Right lung (tissue), 5 donors: ENCODE data around the gene PNPLA1. TPM values are rescaled to one million over a fixed set of nuclear protein-coding genes. Genes with fewer than 3 reads are reported as not detected.

Source experiments
- DNase-seq, 2 donors: peaks; one replicate each; pipeline ENCODE4 v3.0.0-alpha.2; 2013
- polyA plus RNA-seq, 5 donors: library from polyadenylated mRNA; unstranded; fragments of 120-200 nt; gene quantifications; one replicate each; pipeline versions ENCODE4 v1.2.1 to v1.2.3, GENCODE V29; 2013; ENCODE audit warnings: inconsistent platforms in 1 of 5, low replicate concordance in 1 of 5; ENCODE audit not compliant: insufficient read length in 5 of 5, insufficient read depth in 1 of 5

Gene PNPLA1
- polyA plus RNA-seq, 5 donors = 0.13 to 0.21 (median 0.18) TPM; not detected in 1

DNA sequence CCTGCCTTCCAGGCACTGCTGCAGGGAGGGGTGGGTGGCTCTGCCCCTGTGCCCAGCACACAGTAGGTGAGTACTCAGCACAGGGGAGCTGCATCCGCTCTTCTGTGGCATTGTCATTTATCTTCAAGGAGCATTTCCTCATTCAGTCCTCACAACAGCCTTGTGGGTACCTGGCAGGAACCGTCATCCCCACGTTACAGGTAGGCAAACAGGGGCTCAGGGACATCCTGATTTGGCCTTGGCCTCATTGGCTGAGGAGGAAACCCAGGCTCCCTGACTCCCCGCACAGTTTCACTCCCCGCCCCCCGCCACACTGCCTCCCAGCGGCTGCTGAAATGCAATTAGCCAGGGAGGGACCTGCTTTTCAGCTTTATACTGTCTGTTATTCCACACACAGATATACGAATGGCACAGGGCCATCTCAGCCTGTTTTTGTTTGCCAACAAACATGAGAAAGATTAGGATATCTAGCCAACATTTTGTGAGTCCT lies 24.2 kb upstream of the PNPLA1 start:
- no peak for DNase-seq

DNA sequence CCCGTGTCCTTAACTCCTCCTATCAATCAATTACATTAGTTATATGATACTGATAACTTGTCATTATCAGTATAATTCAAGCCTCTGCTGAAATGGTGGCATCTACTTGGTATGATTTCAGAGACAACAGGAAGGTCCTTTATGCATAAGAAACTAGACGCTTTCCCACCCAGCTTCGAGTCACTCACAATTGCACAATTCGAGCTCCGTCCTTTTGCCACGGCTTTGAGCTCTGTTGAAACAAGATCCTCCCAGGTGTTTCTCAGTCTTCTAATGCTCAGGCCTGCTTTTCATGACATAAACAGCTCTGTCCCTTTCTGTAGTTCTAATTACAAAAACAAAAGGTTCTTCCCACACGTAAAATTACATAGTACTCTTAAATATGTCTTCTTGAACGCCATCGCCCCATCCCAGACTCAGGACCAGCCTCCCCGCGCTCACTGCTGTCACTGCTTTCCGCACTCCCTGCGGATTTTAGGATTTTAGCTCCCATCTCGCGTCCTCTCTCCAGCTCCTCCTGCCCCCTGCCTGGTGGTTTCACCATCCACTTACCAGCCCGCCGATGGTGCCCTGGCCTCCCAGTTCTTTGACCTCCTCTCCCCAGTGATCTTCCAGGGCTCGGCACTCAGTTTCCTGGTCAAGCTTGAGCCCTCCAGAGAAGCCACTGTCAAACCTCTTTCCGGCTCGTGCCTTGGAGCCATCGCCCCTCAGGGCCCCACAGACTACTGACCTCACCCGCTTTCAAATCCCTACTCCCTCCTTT lies 23.2 kb upstream of the PNPLA1 start:
- no peak for DNase-seq

DNA sequence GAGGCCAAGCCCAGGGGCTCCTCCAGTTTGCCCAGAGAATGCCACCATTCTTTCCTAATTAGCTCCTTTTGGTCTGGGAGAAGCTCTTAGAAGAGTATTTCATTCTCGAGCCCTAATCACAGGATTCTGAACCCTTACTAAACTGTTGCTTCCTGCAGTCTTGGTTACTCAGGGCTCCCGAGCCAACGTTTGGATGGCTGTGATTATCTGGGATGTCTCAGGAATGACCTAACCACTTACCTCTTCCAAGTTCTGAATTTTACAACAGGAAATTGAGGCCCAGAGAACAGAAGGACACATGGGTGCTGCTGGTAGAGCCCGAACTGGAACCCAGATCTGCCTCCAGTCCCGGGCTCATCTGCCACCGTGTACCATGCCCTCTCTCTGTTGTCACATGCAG lies 22.2 kb upstream of the PNPLA1 start:
- no peak for DNase-seq

GRCh38 chr6:36248980-36249379 lies 20.9 kb upstream of the PNPLA1 start:
- DNase-seq = no peak

DNA sequence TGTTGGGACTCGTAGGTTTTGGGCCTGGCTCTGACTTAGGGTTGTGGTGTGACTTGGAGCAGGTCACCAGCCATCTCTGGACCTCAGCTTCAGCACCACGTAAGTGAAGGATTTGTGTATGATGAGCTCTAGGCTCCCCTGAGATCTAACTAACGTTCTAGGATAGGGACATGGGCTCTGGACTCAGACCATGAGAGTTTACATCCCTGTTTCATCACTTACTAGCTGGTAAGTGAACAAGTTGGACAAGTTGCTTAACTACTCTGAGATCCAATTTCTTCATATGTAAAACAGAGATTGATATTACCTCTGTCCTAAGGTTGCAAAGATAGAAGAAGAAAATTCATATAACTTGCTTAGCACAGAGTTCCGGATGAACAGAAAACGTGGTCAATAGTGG lies 20.3 kb upstream of the PNPLA1 start:
- DNase-seq = no peak

- DNase-seq = no peak
Measured at GRCh38 chr6:36252005-36252404, 17.9 kb upstream of the PNPLA1 start.

GRCh38 chr6:36263390-36264000 lies 6.4 kb upstream of the PNPLA1 start:
- no peak for DNase-seq

DNA sequence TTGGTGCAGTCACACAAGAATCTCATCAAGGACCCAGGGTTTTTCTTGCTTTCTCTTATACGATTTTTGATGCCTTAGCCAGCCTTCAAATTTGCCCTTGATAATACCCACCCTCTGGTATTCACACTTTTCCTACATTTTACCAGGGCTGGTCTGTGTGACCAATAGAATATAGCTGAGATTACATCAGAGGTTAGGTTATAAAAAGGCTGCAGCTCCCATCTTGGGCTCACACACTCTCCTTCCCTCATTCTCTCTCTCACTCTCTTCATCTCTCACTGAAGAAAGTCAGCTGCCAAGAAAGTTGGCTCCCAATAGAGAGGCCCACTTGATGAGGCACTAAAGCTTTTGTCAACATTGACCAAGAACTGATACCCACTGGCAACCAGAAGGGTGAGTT lies 4.1 kb upstream of the PNPLA1 start:
- no peak for DNase-seq

GRCh38 chr6:36266913-36267644 lies 2.8 kb upstream of the PNPLA1 start:
- DNase-seq = no peak

DNA sequence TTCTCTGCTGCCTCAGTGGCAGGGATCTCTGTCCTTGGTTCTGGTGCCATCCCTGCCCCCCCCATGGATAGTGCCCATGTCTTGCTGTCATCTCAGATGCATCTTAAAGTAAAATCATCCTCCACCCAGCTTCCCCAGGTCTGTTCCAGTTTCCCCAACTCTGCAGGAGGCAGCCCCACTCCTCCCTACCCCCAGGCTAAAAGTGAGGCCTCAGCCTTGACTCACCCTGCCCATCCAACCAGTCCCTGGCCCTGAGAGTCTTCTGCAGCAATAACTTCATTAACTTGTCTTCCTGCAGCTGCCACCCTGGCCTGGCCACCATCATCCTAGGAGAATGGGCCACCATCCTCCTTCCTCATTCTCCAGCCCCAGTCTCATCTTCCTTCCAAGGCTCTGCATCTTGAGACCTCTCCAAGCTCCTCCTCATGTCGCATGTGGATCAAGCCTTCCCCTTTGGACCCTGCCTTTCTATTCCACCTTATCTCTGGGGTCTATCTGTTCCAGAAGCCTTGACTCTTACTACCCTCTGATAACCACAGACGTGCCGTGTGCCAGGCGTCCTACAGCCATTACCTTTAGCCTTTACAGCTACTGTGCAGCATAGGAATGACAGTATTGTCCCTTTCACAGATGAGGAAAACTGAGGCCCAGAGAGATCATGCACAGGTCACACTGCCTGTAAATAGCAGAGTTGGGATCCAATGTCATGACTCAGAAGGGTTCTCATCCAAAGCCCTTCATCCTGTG lies 2.0 kb upstream of the PNPLA1 start:
- DNase-seq = no peak

- peak; percentile 28 to 35 for DNase-seq
Measured at GRCh38 chr6:36268478-36269275, 1.2 kb upstream of the PNPLA1 start.

- DNase-seq = no peak
Measured at GRCh38 chr6:36272234-36272633, 2.4 kb downstream of the PNPLA1 start.

- DNase-seq = no peak
Measured at GRCh38 chr6:36273067-36273466, 3.2 kb downstream of the PNPLA1 start.

- no peak for DNase-seq
Measured at GRCh38 chr6:36273802-36274514, 4.1 kb downstream of the PNPLA1 start.

DNA sequence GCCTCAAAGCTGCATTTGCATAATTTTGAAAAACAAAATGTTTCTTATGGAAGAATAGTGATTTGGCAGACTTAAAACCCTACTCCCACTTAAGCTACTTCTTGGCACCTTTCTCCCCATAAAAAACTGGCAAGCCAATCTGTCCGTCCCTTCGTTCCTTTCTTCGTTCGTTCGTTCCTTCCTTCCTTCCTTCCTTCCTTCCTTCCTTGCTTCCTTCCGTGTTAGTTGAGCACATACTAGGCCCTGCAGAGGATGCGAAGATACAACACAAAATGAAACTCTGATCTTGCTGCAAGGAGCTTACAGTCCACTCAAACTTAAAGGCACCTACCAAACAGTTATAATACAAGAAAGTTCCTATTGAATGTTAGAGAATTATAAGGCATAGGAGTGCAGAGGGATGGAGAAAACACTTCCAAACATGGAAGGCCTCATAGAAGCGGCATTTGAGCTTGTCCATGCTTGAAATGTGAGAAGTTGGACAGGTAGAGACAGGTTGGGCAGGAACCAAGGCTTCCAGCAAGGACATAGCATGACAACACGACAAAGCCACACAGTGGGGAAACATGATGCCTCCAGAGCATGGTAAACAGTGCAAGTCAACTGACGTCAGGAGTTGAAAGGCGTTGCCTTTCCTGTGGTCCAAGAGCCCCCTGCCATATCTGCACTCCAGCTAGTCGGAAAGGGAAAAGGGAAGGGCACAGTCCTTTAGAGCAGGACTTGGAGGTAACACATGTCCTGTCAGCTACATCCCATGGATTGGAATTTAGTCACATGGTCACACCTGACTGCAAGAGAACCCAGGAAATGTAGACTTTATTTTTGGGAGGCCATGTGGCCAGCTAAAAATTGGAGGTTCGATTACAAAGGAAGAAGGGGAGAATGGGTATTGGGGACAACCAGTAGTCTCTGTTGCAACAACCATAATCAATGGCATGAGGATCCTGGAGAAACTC lies 7.0 kb downstream of the PNPLA1 start:
- DNase-seq = no peak

GRCh38 chr6:36277946-36278470 lies 8.1 kb downstream of the PNPLA1 start:
- no peak for DNase-seq

- no peak for DNase-seq
Measured at GRCh38 chr6:36280467-36280866, 10.6 kb downstream of the PNPLA1 start.

DNA sequence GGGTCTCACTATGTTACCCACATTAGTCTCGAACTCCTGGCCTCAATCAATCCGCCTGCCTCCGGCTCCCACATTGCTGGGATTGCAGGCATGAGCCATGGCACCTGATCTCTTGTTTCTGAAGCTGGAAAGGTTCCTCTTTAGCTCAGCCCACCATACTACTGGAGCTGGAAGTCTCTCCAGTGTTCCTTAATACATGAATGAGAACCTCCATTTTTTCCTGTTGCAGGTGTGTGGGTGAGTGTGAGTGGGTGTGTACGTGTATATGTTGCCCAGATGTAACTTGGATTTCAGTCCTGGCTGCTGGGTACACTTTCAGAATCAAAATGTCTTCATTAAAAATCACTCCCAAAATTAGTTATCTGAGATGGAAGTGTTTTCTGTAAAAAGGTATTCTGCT lies 11.1 kb downstream of the PNPLA1 start:
- no peak for DNase-seq

DNA sequence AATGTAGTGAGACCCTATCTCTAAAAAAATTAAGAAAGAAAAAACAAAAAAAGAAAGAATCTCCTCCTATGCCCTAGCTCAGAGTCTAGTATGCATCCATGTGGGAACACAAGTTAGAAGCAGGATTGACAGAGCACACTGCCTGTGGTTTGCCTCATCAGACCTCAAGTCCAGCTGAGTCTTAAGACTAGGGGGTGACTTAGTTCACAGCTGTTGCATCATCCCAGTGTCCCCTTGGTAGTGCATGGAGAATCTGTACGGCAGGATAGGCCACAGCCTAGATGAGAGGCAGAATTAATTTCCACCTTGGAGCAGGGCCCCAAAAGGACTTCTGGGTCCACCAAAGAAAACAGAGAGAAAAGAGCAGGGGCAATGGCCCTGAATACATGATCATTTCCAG lies 13.7 kb downstream of the PNPLA1 start:
- no peak for DNase-seq
